OCI-LY1 (cell line): ENCODE measurements around the gene PBOV1.

Experiments used
- EZH2 ChIP-seq: fragments of 200-600 bp; sonication (generic), shearing (Covaris generic); IDR thresholded peaks from 2 replicates; pipeline ENCODE4 v1.8.0; 2017; ENCODE audit warnings: borderline replicate concordance, mixed run types, mild to moderate bottlenecking, antibody characterized with exemption, low read length, moderate library complexity, mixed read lengths
- TF ChIP-seq, protein P1 (sequence below): fragments of 200-600 bp; sonication (generic), shearing (Covaris generic); IDR thresholded peaks from 2 replicates; pipeline ENCODE4 v1.5.1; 2017; ENCODE audit warnings: mild to moderate bottlenecking, antibody characterized with exemption, low read length, moderate library complexity, mixed read lengths

GRCh38 chr6:138261116-138261780 lies 43.0 kb upstream of the PBOV1 start:
- TF ChIP-seq, protein P1, sequence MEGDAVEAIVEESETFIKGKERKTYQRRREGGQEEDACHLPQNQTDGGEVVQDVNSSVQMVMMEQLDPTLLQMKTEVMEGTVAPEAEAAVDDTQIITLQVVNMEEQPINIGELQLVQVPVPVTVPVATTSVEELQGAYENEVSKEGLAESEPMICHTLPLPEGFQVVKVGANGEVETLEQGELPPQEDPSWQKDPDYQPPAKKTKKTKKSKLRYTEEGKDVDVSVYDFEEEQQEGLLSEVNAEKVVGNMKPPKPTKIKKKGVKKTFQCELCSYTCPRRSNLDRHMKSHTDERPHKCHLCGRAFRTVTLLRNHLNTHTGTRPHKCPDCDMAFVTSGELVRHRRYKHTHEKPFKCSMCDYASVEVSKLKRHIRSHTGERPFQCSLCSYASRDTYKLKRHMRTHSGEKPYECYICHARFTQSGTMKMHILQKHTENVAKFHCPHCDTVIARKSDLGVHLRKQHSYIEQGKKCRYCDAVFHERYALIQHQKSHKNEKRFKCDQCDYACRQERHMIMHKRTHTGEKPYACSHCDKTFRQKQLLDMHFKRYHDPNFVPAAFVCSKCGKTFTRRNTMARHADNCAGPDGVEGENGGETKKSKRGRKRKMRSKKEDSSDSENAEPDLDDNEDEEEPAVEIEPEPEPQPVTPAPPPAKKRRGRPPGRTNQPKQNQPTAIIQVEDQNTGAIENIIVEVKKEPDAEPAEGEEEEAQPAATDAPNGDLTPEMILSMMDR, result no peak
- TF ChIP-seq EZH2, result no peak
